HEK293T (cell line): Measurements from ENCODE around the gene PRDM11.

ENCODE experiments used
- CTBP1 ChIP-seq: fragments of 450-650 bp; IDR thresholded peaks from 2 replicates; pipeline ENCODE4 v1.6.1; 2016; ENCODE audit warnings: borderline replicate concordance
- FOXM1 ChIP-seq: fragments of 450-650 bp; IDR thresholded peaks from 2 replicates; pipeline ENCODE4 v1.6.1; 2017; ENCODE audit warnings: mild to moderate bottlenecking, borderline replicate concordance
- L3MBTL2 ChIP-seq: fragments of 450-650 bp; conservative IDR thresholded peaks from 2 replicates; pipeline ENCODE4 v1.6.1; 2016; ENCODE audit warnings: mild to moderate bottlenecking
- SUZ12 ChIP-seq: fragments of 450-650 bp; IDR thresholded peaks from 2 replicates; pipeline ENCODE4 v1.6.1; 2016; ENCODE audit warnings: mild to moderate bottlenecking
- TARDBP ChIP-seq: fragments of 450-650 bp; IDR thresholded peaks from 2 replicates; pipeline ENCODE4 v1.6.1; 2016

DNA sequence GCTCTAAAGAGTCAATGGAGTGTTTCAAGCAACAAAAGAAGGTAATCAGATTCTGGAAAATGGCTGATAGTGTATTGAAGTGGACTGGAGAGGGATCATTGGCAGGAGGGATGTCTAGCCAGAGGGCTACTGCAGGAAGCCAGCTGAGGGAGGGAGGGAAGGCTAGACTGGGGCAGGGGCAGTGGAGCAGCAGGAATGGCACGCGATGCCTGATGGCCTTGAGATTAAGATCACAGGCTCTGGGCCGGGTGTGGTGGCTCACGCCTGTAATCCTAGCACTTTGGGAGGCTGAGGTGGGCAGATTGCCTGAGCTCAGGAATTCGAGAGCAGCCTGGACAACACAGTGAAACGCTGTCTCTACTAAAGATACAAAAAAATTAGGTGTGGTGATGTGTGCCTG lies 47.5 kb upstream of the PRDM11 start:
- no peak for TF ChIP-seq L3MBTL2
- TF ChIP-seq SUZ12: no peak
- TF ChIP-seq FOXM1: no peak
- no peak for TF ChIP-seq TARDBP
- no peak for TF ChIP-seq CTBP1
